Peyer's patch (tissue), 4 donors: Measurements from ENCODE around the gene VPS4B.

ENCODE experiments used
- POLR2A ChIP-seq, 2 donors: fragments of 450-650 bp; IDR thresholded peaks; one replicate each; pipeline ENCODE4 v1.5.1; 2017; ENCODE audit warnings: antibody characterized with exemption in 2 of 2, mild to moderate bottlenecking in 2 of 2, moderate library complexity in 2 of 2
- TF ChIP-seq, protein P1 (sequence below), 6 experiments: fragments of 450-650 bp in 4 of 6; fragments of 200-600 bp in 2 of 6; sonication (generic) in 1 of 6; IDR thresholded peaks; one replicate each; pipeline ENCODE4 v1.5.1; 2017 to 2019; ENCODE audit warnings: antibody characterized with exemption in 6 of 6, mild to moderate bottlenecking in 3 of 6, moderate library complexity in 1 of 6

GRCh38 chr18:63457977-63458376, 35.7 kb upstream of the VPS4B start:
- TF ChIP-seq, protein P1, sequence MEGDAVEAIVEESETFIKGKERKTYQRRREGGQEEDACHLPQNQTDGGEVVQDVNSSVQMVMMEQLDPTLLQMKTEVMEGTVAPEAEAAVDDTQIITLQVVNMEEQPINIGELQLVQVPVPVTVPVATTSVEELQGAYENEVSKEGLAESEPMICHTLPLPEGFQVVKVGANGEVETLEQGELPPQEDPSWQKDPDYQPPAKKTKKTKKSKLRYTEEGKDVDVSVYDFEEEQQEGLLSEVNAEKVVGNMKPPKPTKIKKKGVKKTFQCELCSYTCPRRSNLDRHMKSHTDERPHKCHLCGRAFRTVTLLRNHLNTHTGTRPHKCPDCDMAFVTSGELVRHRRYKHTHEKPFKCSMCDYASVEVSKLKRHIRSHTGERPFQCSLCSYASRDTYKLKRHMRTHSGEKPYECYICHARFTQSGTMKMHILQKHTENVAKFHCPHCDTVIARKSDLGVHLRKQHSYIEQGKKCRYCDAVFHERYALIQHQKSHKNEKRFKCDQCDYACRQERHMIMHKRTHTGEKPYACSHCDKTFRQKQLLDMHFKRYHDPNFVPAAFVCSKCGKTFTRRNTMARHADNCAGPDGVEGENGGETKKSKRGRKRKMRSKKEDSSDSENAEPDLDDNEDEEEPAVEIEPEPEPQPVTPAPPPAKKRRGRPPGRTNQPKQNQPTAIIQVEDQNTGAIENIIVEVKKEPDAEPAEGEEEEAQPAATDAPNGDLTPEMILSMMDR (IDR thresholded peaks at IDR 0.05) = no peak
- TF ChIP-seq POLR2A (IDR thresholded peaks at IDR 0.05) = no peak
